Measurements from ENCODE around the gene ANO6.
"Not testable (repeated sequence)": the region's sequence is repeated elsewhere in the genome, so short reads cannot be mapped to it uniquely, and the experiment has no call there.

Gene ANO6

GRCh38 chr12:45389426-45389825, 173.5 kb downstream of the ANO6 start:
- no peaks in the 10 kb centered on the region for H3K9me3 ChIP-seq (ENCODE audit: control insufficient read depth, low read length)
- H3K4me3 ChIP-seq (ENCODE audit: low read length) = no peak overlapping the region
- no peaks in the 10 kb centered on the region for H3K4me1 ChIP-seq (ENCODE audit: control insufficient read depth, insufficient read depth, low read length)
- H3K9ac ChIP-seq (ENCODE audit: low read length) = no peak overlapping the region
- H3K36me3 ChIP-seq (ENCODE audit: control insufficient read depth, insufficient read depth, low read length) = no peaks in the 10 kb centered on the region
- no peaks in the 10 kb centered on the region for H3K27me3 ChIP-seq (ENCODE audit: control insufficient read depth, insufficient read depth, low read length)

- H3K9ac ChIP-seq (ENCODE audit: low read length); H3K9me3 ChIP-seq (ENCODE audit: control insufficient read depth, low read length); H3K4me3 ChIP-seq (ENCODE audit: low read length); H3K27me3 ChIP-seq (ENCODE audit: control insufficient read depth, insufficient read depth, low read length); H3K4me1 ChIP-seq (ENCODE audit: control insufficient read depth, insufficient read depth, low read length); H3K36me3 ChIP-seq (ENCODE audit: control insufficient read depth, insufficient read depth, low read length): not testable (repeated sequence)
Observed at GRCh38 chr12:45397499-45397898, 181.6 kb downstream of the ANO6 start.

GRCh38 chr12:45398552-45398951, 182.7 kb downstream of the ANO6 start:
- Histone ChIP-seq H3K27me3 (ENCODE audit: control insufficient read depth, insufficient read depth, low read length) (no peaks in the 10 kb centered on the region), H3K4me3 (ENCODE audit: low read length) (no peak overlapping the region), H3K9me3 (ENCODE audit: control insufficient read depth, low read length) (no peaks in the 10 kb centered on the region), H3K9ac (ENCODE audit: low read length) (no peak overlapping the region), H3K4me1 (ENCODE audit: control insufficient read depth, insufficient read depth, low read length) (no peaks in the 10 kb centered on the region), H3K36me3 (ENCODE audit: control insufficient read depth, insufficient read depth, low read length) (no peaks in the 10 kb centered on the region)

- Histone ChIP-seq H3K4me3 (ENCODE audit: low read length) (no peak overlapping the region), H3K27me3 (ENCODE audit: control insufficient read depth, insufficient read depth, low read length) (no peaks in the 10 kb centered on the region), H3K9me3 (ENCODE audit: control insufficient read depth, low read length) (no peaks in the 10 kb centered on the region), H3K9ac (ENCODE audit: low read length) (no peak overlapping the region), H3K36me3 (ENCODE audit: control insufficient read depth, insufficient read depth, low read length) (no peaks in the 10 kb centered on the region), H3K4me1 (ENCODE audit: control insufficient read depth, insufficient read depth, low read length) (no peaks in the 10 kb centered on the region)
Observed at GRCh38 chr12:45400991-45401390, 185.1 kb downstream of the ANO6 start.

- Histone ChIP-seq H3K27me3 (ENCODE audit: control insufficient read depth, insufficient read depth, low read length) (no peaks in the 10 kb centered on the region), H3K9me3 (ENCODE audit: control insufficient read depth, low read length) (no peaks in the 10 kb centered on the region), H3K9ac (ENCODE audit: low read length) (no peak overlapping the region), H3K36me3 (ENCODE audit: control insufficient read depth, insufficient read depth, low read length) (no peaks in the 10 kb centered on the region), H3K4me1 (ENCODE audit: control insufficient read depth, insufficient read depth, low read length) (no peaks in the 10 kb centered on the region), H3K4me3 (ENCODE audit: low read length) (no peak overlapping the region)
Observed at GRCh38 chr12:45402288-45402687, 186.4 kb downstream of the ANO6 start.

- Histone ChIP-seq H3K9ac (ENCODE audit: low read length) (no peak overlapping the region), H3K36me3 (ENCODE audit: control insufficient read depth, insufficient read depth, low read length) (no peaks in the 10 kb centered on the region), H3K9me3 (ENCODE audit: control insufficient read depth, low read length) (no peaks in the 10 kb centered on the region)
Observed at GRCh38 chr12:45406988-45407850, 191.3 kb downstream of the ANO6 start.

GRCh38 chr12:45407981-45408728, 192.3 kb downstream of the ANO6 start:
- H3K4me1 ChIP-seq (ENCODE audit: control insufficient read depth, insufficient read depth, low read length) = no peaks in the 10 kb centered on the region
- H3K9me3 ChIP-seq (ENCODE audit: control insufficient read depth, low read length) = no peaks in the 10 kb centered on the region
- no peak overlapping the region for H3K4me3 ChIP-seq (ENCODE audit: low read length)
- H3K9ac ChIP-seq (ENCODE audit: low read length) = no peak overlapping the region
- H3K36me3 ChIP-seq (ENCODE audit: control insufficient read depth, insufficient read depth, low read length) = no peaks in the 10 kb centered on the region
- no peaks in the 10 kb centered on the region for H3K27me3 ChIP-seq (ENCODE audit: control insufficient read depth, insufficient read depth, low read length)

More at GRCh38 chr12:45406988-45407850, 191.3 kb downstream of the ANO6 start:
- no peaks in the 10 kb centered on the region for H3K4me1 ChIP-seq (ENCODE audit: control insufficient read depth, insufficient read depth, low read length)
- no peak overlapping the region for H3K4me3 ChIP-seq (ENCODE audit: low read length)
- H3K27me3 ChIP-seq (ENCODE audit: control insufficient read depth, insufficient read depth, low read length) = no peaks in the 10 kb centered on the region

GRCh38 chr12:45408729-45409114, 192.8 kb downstream of the ANO6 start:
- no peak overlapping the region for H3K9ac ChIP-seq (ENCODE audit: low read length)
- no peaks in the 10 kb centered on the region for H3K9me3 ChIP-seq (ENCODE audit: control insufficient read depth, low read length)
- no peaks in the 10 kb centered on the region for H3K4me1 ChIP-seq (ENCODE audit: control insufficient read depth, insufficient read depth, low read length)
- no peak overlapping the region for H3K4me3 ChIP-seq (ENCODE audit: low read length)
- no peaks in the 10 kb centered on the region for H3K36me3 ChIP-seq (ENCODE audit: control insufficient read depth, insufficient read depth, low read length)
- H3K27me3 ChIP-seq (ENCODE audit: control insufficient read depth, insufficient read depth, low read length) = no peaks in the 10 kb centered on the region

- H3K9ac ChIP-seq (ENCODE audit: low read length) = no peak overlapping the region
- no peak overlapping the region for H3K4me3 ChIP-seq (ENCODE audit: low read length)
- no peaks in the 10 kb centered on the region for H3K4me1 ChIP-seq (ENCODE audit: control insufficient read depth, insufficient read depth, low read length)
- no peaks in the 10 kb centered on the region for H3K36me3 ChIP-seq (ENCODE audit: control insufficient read depth, insufficient read depth, low read length)
- H3K27me3 ChIP-seq (ENCODE audit: control insufficient read depth, insufficient read depth, low read length) = no peaks in the 10 kb centered on the region
- H3K9me3 ChIP-seq (ENCODE audit: control insufficient read depth, low read length) = no peaks in the 10 kb centered on the region
Observed at GRCh38 chr12:45409966-45410365, 194.1 kb downstream of the ANO6 start.

- H3K36me3 ChIP-seq (ENCODE audit: control insufficient read depth, insufficient read depth, low read length) = no peaks in the 10 kb centered on the region
- H3K9me3 ChIP-seq (ENCODE audit: control insufficient read depth, low read length) = no peaks in the 10 kb centered on the region
- H3K4me1 ChIP-seq (ENCODE audit: control insufficient read depth, insufficient read depth, low read length) = no peaks in the 10 kb centered on the region
- H3K9ac ChIP-seq (ENCODE audit: low read length) = no peak overlapping the region
- H3K27me3 ChIP-seq (ENCODE audit: control insufficient read depth, insufficient read depth, low read length) = no peaks in the 10 kb centered on the region
- no peak overlapping the region for H3K4me3 ChIP-seq (ENCODE audit: low read length)
Observed at GRCh38 chr12:45411626-45412025, 195.7 kb downstream of the ANO6 start.

GRCh38 chr12:45415393-45415817, 199.5 kb downstream of the ANO6 start:
- Histone ChIP-seq H3K9ac (ENCODE audit: low read length) (no peak overlapping the region), H3K4me1 (ENCODE audit: control insufficient read depth, insufficient read depth, low read length) (no peaks in the 10 kb centered on the region)

GRCh38 chr12:45416126-45416525, 200.2 kb downstream of the ANO6 start:
- no peak overlapping the region for H3K4me3 ChIP-seq (ENCODE audit: low read length)
- no peaks in the 10 kb centered on the region for H3K9me3 ChIP-seq (ENCODE audit: control insufficient read depth, low read length)
- no peaks in the 10 kb centered on the region for H3K27me3 ChIP-seq (ENCODE audit: control insufficient read depth, insufficient read depth, low read length)
- H3K9ac ChIP-seq (ENCODE audit: low read length) = no peak overlapping the region
- no peaks in the 10 kb centered on the region for H3K36me3 ChIP-seq (ENCODE audit: control insufficient read depth, insufficient read depth, low read length)
- no peaks in the 10 kb centered on the region for H3K4me1 ChIP-seq (ENCODE audit: control insufficient read depth, insufficient read depth, low read length)

More at GRCh38 chr12:45415393-45415817, 199.5 kb downstream of the ANO6 start:
- no peaks in the 10 kb centered on the region for H3K36me3 ChIP-seq (ENCODE audit: control insufficient read depth, insufficient read depth, low read length)
- H3K4me3 ChIP-seq (ENCODE audit: low read length) = no peak overlapping the region
- no peaks in the 10 kb centered on the region for H3K9me3 ChIP-seq (ENCODE audit: control insufficient read depth, low read length)
- no peaks in the 10 kb centered on the region for H3K27me3 ChIP-seq (ENCODE audit: control insufficient read depth, insufficient read depth, low read length)

Data from mucosa of stomach (tissue), 1 donor.